CD4-positive, alpha-beta memory T cell (primary cell): ENCODE data around the gene ZC3H18. TPM values are rescaled to one million over a fixed set of nuclear protein-coding genes. Genes with fewer than 3 reads are reported as not detected.

Source experiments
- CTCF ChIA-PET: fragments of 350-600 bp; sonication (Branson Sonifier 250); formaldehyde crosslinking; loops from one replicate; lab custom pipeline; 2021; ENCODE audit warnings: inconsistent platforms; ENCODE audit not compliant: partially characterized antibody; lab: Charles Lee
- POLR2A ChIA-PET: fragments of 350-600 bp; sonication (Branson Sonifier 250); formaldehyde crosslinking; loops from one replicate; lab custom pipeline; 2021; ENCODE audit not compliant: partially characterized antibody; lab: Charles Lee
- DNase-seq, 5 donors: peaks; one replicate each; pipeline versions ENCODE4 v3.0.0 to v3.0.0-alpha.2; 2020 to 2022; ENCODE audit warnings: mixed read lengths in 1 of 5
- H3K27ac ChIP-seq: one replicate; pipeline ENCODE4 v1.7.0; 2013; ENCODE audit warnings: low read depth, low read length
- H3K27me3 ChIP-seq: 2 replicates; pipeline ENCODE4 v1.7.0; 2013; ENCODE audit warnings: mild to moderate bottlenecking, low read length, moderate library complexity; ENCODE audit not compliant: insufficient read depth
- H3K36me3 ChIP-seq: 2 replicates; pipeline ENCODE4 v1.7.0; 2013; ENCODE audit warnings: mild to moderate bottlenecking, low read length, moderate library complexity; ENCODE audit not compliant: insufficient read depth
- H3K4me1 ChIP-seq: 2 replicates; pipeline ENCODE4 v1.7.0; 2013; ENCODE audit warnings: mild to moderate bottlenecking, low read length, moderate library complexity; ENCODE audit not compliant: insufficient read depth
- H3K4me3 ChIP-seq, 2 donors: one replicate each; pipeline ENCODE4 v1.7.0; 2013; ENCODE audit warnings: low read length in 2 of 2, mild to moderate bottlenecking in 1 of 2
- H3K9me3 ChIP-seq, 2 donors: one replicate each; pipeline ENCODE4 v1.7.0; 2013; ENCODE audit warnings: low read length in 2 of 2, control low read depth in 1 of 2; ENCODE audit not compliant: control insufficient read depth in 1 of 2
- H3K27ac Mint-ChIP-seq, 7 donors: one replicate each; pipeline ENCODE4 v1.8.0; 2020 to 2021; ENCODE audit warnings: mixed read lengths in 7 of 7, mild to moderate bottlenecking in 6 of 7, inconsistent platforms in 3 of 7, moderate library complexity in 3 of 7
- H3K27me3 Mint-ChIP-seq, 2 donors: one replicate each; pipeline ENCODE4 v1.8.0; 2020 to 2021; ENCODE audit warnings: mixed read lengths in 2 of 2
- H3K36me3 Mint-ChIP-seq, 2 donors: one replicate each; pipeline ENCODE4 v1.8.0; 2020 to 2021; ENCODE audit warnings: mixed read lengths in 2 of 2, inconsistent platforms in 1 of 2, mild to moderate bottlenecking in 1 of 2
- H3K4me1 Mint-ChIP-seq, 4 donors: one replicate each; pipeline ENCODE4 v1.8.0; 2020 to 2021; ENCODE audit warnings: mixed read lengths in 4 of 4, mild to moderate bottlenecking in 1 of 4
- H3K4me3 Mint-ChIP-seq, 8 donors: one replicate each; pipeline ENCODE4 v1.8.0; 2020 to 2021; ENCODE audit warnings: mixed read lengths in 8 of 8, mild to moderate bottlenecking in 7 of 8, moderate library complexity in 6 of 8, inconsistent platforms in 3 of 8
- H3K9me3 Mint-ChIP-seq, 8 donors: one replicate each; pipeline ENCODE4 v1.8.0; 2020 to 2021; ENCODE audit warnings: mixed read lengths in 8 of 8, mild to moderate bottlenecking in 5 of 8, inconsistent platforms in 3 of 8, moderate library complexity in 1 of 8
- intact Hi-C: fragments of 100-400 bp; cut with micrococcal nuclease; formaldehyde crosslinking; loops from one replicate; pipeline ENCODE4 v1.15.1; 2023
- polyA plus RNA-seq, 2 donors: library from polyadenylated mRNA; unstranded; fragments of 300-500 nt; fragmentation: Illumina TruSeq; gene quantifications; one replicate each; pipeline ENCODE4 v1.2.3, GENCODE V29; 2021
- total RNA-seq, 2 experiments: library from RNA; stranded (reverse); gene quantifications; one replicate each; pipeline ENCODE4 v1.2.3, GENCODE V29; 2021

ZC3H18 gene
- total and polyA plus RNA-seq, 4 experiments from 2014 or later, result 3.0 to 91.5 (median 54.0) TPM

DNA sequence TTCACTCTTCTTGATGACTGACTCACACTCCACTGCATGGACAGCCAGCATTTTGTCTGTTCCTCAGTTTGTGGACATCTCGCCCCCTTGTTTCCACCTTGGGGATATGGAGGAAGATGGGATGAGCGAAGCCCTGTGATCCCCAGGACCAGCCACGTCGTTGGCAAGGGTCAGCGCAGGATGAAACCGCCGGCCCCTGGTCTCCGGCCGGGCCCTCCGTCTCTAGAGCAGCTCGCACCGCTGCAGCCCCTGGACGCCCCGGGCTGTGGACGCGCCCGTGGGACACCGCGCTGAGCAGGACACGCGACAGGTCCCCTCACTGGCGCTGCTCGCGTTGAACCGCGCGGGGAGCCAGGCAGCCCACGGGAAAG lies 604 bp upstream of the ZC3H18 start:
- Mint-ChIP-seq H3K4me3 (peak overlapping the region; percentile 78 to 91 (median 86)), H3K36me3 (peaks cover 0 to 26% of the 10 kb centered on the region in 2 donors), H3K9me3 (peaks cover 0 to 2% (median 0%) of the 10 kb centered on the region in 8 donors), H3K4me1 (peaks cover 14 to 39% (median 26%) of the 10 kb centered on the region in 4 donors), H3K27ac (peak overlapping the region; percentile 82 to 95 (median 87)), H3K27me3 (no peaks in the 10 kb centered on the region)
- POLR2A ChIA-PET, result interaction anchor here (1.0 to 2.9 kb wide), 19 partner anchors 9 to 648 kb away, joined by 3 to 42 read pairs (median 6); partner anchors contain the start of genes CTU2, GALNS, MVD and RNF166
- H3K4me1 ChIP-seq, result peaks cover 24% of the 10 kb centered on the region
- intact Hi-C loops, result no loop called here
- no peaks in the 10 kb centered on the region for H3K27me3 ChIP-seq
- DNase-seq, result no peak
- peaks cover 8% of the 10 kb centered on the region for H3K36me3 ChIP-seq
- H3K27ac ChIP-seq, result peak overlapping the region; percentile 76
- no peaks in the 10 kb centered on the region for H3K9me3 ChIP-seq
- CTCF ChIA-PET, result interaction anchor here (1.0 to 2.2 kb wide), 6 partner anchors 8 to 120 kb away, joined by 3 to 10 read pairs (median 6); no protein-coding TSS in a partner anchor
- H3K4me3 ChIP-seq, result peak overlapping the region; percentile 54 to 65

GRCh38 chr16:88570691-88571092 lies 489 bp downstream of the ZC3H18 start:
- peak overlapping the region; percentile 76 for H3K27ac ChIP-seq
- Mint-ChIP-seq H3K27ac (peak overlapping the region; percentile 78 to 93 (median 88)), H3K27me3 (no peaks in the 10 kb centered on the region), H3K36me3 (peaks cover 0 to 29% of the 10 kb centered on the region in 2 donors), H3K4me3 (peak overlapping the region; percentile 84 to 90 (median 88)), H3K4me1 (peaks cover 17 to 43% (median 28%) of the 10 kb centered on the region in 4 donors), H3K9me3 (peaks cover 0 to 2% (median 0%) of the 10 kb centered on the region in 8 donors)
- ChIA-PET POLR2A (interaction anchor here (0.6 to 2.9 kb wide), 26 partner anchors 8 to 647 kb away, joined by 3 to 42 read pairs (median 6); partner anchors contain the start of genes CTU2, CYBA, GALNS and MVD), CTCF (interaction anchor here (1.0 to 2.2 kb wide), 8 partner anchors 10 to 126 kb away, joined by 3 to 10 read pairs (median 4); no protein-coding TSS in a partner anchor)
- H3K4me1 ChIP-seq, result peaks cover 24% of the 10 kb centered on the region
- peak overlapping the region; percentile 54 to 84 for H3K4me3 ChIP-seq
- no peaks in the 10 kb centered on the region for H3K27me3 ChIP-seq
- H3K9me3 ChIP-seq, result no peaks in the 10 kb centered on the region
- peaks cover 8% of the 10 kb centered on the region for H3K36me3 ChIP-seq
- DNase-seq, result peak in 1 of 5 donors; percentile 57
- intact Hi-C loops, result loop anchor here (1.0 kb wide), 7 partner anchors 81 to 647 kb away; partner anchors contain the start of genes BANP, CTU2, CYBA and MVD

DNA sequence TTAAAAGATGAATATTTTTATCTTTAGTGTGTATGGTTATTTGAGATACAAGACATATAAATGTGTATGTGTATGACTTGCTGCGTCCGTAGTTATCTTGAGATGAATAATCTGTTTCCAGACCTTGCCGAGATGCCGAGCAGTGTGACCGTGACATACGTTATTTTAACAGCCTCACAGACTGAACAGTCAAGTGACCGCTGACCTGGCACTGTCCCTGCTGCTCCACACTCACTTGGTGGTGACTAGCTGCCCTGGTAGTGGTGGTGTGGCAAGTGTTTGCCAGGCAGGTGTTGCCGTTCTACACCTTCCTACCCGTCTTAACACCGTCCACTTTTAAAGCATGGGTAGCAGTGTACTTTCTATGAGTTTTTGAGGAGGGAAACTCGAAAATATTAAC lies 5.0 kb downstream of the ZC3H18 start:
- no peaks in the 10 kb centered on the region for H3K27me3 ChIP-seq
- H3K9me3 ChIP-seq, result no peaks in the 10 kb centered on the region
- intact Hi-C loops, result no loop called here
- H3K4me3 ChIP-seq, result no peak overlapping the region
- Mint-ChIP-seq H3K4me3 (no peak overlapping the region), H3K4me1 (peaks cover 22 to 74% (median 33%) of the 10 kb centered on the region in 4 donors), H3K27ac (no peak overlapping the region), H3K27me3 (no peaks in the 10 kb centered on the region), H3K9me3 (no peaks in the 10 kb centered on the region), H3K36me3 (peaks cover 20 to 65% of the 10 kb centered on the region in 2 donors)
- ChIA-PET POLR2A (no interaction called here), CTCF (no interaction called here)
- no peak overlapping the region for H3K27ac ChIP-seq
- peaks cover 16% of the 10 kb centered on the region for H3K4me1 ChIP-seq
- H3K36me3 ChIP-seq, result peaks cover 38% of the 10 kb centered on the region
- no peak for DNase-seq

DNA sequence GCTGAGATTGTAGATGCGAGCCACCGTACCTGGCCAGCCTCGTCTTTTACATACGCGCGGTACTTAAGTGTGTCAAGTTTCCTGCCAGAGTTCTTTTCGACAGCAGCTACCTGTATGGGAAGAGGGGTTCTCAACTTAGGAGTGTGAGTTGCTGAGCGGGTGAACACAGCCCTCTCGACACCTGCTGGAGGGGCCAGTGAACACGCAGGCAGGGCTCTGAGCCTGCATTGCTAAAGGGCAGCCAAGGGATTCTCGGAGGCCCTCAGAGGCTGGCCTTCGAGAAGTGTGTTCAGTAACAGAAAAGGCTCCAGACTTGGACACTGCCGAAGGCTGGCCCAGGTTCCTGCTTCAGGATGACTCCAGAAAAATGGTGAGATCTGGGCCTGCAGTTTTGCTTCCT lies 6.1 kb downstream of the ZC3H18 start:
- no peak overlapping the region for H3K4me3 ChIP-seq
- peaks cover 49% of the 10 kb centered on the region for H3K36me3 ChIP-seq
- intact Hi-C loops, result no loop called here
- no peaks in the 10 kb centered on the region for H3K27me3 ChIP-seq
- H3K9me3 ChIP-seq, result no peaks in the 10 kb centered on the region
- Mint-ChIP-seq H3K4me3 (no peak overlapping the region), H3K27me3 (no peaks in the 10 kb centered on the region), H3K4me1 (peaks cover 22 to 78% (median 27%) of the 10 kb centered on the region in 4 donors), H3K27ac (peak overlapping the region in 1 of 7 donors; percentile 30), H3K9me3 (no peaks in the 10 kb centered on the region), H3K36me3 (peaks cover 21 to 73% of the 10 kb centered on the region in 2 donors)
- ChIA-PET CTCF (no interaction called here), POLR2A (no interaction called here)
- peaks cover 9% of the 10 kb centered on the region for H3K4me1 ChIP-seq
- H3K27ac ChIP-seq, result no peak overlapping the region
- no peak for DNase-seq

GRCh38 chr16:88577166-88577565 lies 7.0 kb downstream of the ZC3H18 start:
- peaks cover 55% of the 10 kb centered on the region for H3K36me3 ChIP-seq
- Mint-ChIP-seq H3K4me1 (peaks cover 17 to 75% (median 24%) of the 10 kb centered on the region in 4 donors), H3K4me3 (no peak overlapping the region), H3K36me3 (peaks cover 25 to 70% of the 10 kb centered on the region in 2 donors), H3K27ac (peak overlapping the region in 1 of 7 donors; percentile 37), H3K9me3 (no peaks in the 10 kb centered on the region), H3K27me3 (no peaks in the 10 kb centered on the region)
- ChIA-PET CTCF (no interaction called here), POLR2A (no interaction called here)
- H3K4me3 ChIP-seq, result no peak overlapping the region
- H3K9me3 ChIP-seq, result no peaks in the 10 kb centered on the region
- no peak for DNase-seq
- H3K27me3 ChIP-seq, result no peaks in the 10 kb centered on the region
- H3K4me1 ChIP-seq, result peaks cover under 1% of the 10 kb centered on the region
- no peak overlapping the region for H3K27ac ChIP-seq
- intact Hi-C loops, result no loop called here

DNA sequence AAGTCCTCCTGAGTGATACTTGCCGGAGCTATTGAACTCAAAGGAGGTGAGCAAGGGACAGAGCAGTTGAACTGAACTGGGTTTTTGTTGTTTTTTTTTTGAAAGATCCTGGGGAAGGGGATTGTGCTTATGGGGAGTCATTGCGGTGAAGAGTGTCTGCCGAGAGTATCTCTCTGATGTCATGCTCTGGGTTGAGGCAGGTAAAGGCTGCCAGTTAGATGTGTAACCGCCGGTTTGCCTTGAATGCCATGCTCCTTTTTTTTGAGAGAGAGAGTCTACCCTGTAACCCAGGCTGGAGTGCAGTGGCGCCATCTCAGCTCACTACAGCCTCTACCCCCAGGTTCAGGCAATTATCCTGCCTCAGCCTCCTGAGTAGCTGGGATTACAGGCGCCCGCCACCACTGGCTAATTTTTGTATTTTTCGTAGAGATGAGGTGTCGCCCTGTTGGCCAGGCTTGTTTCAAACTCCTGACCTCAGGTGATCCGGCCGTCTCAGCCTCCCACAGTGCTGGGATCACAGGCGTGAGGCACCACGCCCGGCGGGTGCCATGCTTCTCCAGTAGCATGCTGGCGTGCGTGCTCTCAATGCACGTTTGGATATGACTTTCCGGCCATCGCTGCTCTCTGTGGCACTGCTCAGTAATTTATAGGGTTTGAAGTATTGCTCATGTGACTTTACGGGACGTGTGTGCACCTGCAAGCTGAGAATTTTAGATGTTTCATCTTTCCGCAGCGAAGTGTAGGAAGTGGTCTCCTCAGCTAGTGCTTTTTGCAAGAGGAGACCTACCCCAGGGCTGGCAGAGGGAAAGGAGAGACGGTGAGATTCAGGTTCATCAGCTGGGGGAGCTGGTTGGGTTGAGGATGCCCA lies 8.5 kb downstream of the ZC3H18 start:
- CTCF ChIA-PET, result no interaction called here
- peaks cover 25 to 70% of the 10 kb centered on the region in 2 donors for H3K36me3 Mint-ChIP-seq

DNA sequence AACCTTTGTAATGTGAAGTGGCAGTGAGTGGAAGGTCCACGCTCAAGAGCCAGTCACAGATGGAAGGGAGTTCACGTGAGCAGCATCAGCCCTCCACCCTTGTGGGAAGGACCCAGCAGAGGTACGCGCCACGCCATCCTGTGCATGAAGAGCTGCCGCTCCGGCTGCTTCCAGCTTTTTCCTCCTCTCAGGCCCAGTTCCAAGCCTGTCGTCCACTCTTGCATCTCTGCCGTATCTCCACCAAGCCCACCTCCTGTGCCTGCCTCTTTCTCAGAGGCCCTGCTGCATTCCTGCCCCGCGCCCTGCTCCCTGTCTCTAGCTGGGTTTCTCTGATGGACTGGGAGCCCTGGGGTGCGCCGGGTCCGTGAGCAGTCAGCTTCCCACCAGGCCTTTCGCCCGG lies 10.2 kb downstream of the ZC3H18 start:
- no peak overlapping the region for H3K27ac ChIP-seq
- intact Hi-C loops, result no loop called here
- H3K9me3 ChIP-seq, result no peaks in the 10 kb centered on the region
- ChIA-PET CTCF (no interaction called here), POLR2A (interaction anchor here (3.2 kb wide), 1 partner anchor 10 kb away, joined by 11 read pairs; the partner anchor contains the start of gene ZC3H18)
- H3K4me3 ChIP-seq, result no peak overlapping the region
- no peaks in the 10 kb centered on the region for H3K27me3 ChIP-seq
- H3K4me3 Mint-ChIP-seq, result no peak overlapping the region
- H3K36me3 Mint-ChIP-seq, result peaks cover 27 to 67% of the 10 kb centered on the region in 2 donors
- peak overlapping the region in 2 of 7 donors; percentile 7 to 74 for H3K27ac Mint-ChIP-seq
- H3K36me3 ChIP-seq, result peaks cover 53% of the 10 kb centered on the region
- no peaks in the 10 kb centered on the region for H3K27me3 Mint-ChIP-seq
- H3K4me1 Mint-ChIP-seq, result peaks cover 15 to 77% (median 31%) of the 10 kb centered on the region in 4 donors
- H3K4me1 ChIP-seq, result peaks cover 16% of the 10 kb centered on the region
- no peak for DNase-seq
- H3K9me3 Mint-ChIP-seq, result no peaks in the 10 kb centered on the region

More for the DNA sequence above, 8.5 kb downstream of the ZC3H18 start:
- intact Hi-C loops, result no loop called here
- Histone ChIP-seq H3K4me3 (no peak overlapping the region), H3K27ac (no peak overlapping the region), H3K27me3 (no peaks in the 10 kb centered on the region), H3K4me1 (peaks cover 6% of the 10 kb centered on the region), H3K36me3 (peaks cover 53% of the 10 kb centered on the region), H3K9me3 (no peaks in the 10 kb centered on the region)
- H3K4me3 Mint-ChIP-seq, result no peak overlapping the region
- no peak for DNase-seq
- H3K4me1 Mint-ChIP-seq, result peaks cover 11 to 73% (median 26%) of the 10 kb centered on the region in 4 donors
- H3K27me3 Mint-ChIP-seq, result no peaks in the 10 kb centered on the region
- H3K9me3 Mint-ChIP-seq, result no peaks in the 10 kb centered on the region
- POLR2A ChIA-PET, result interaction anchor here (1.0 kb wide), 1 partner anchor 8 kb away, joined by 4 read pairs; the partner anchor contains the start of gene ZC3H18
- peak overlapping the region in 2 of 7 donors; percentile 58 to 59 for H3K27ac Mint-ChIP-seq
